GM19438 (cell line): ENCODE measurements around the gene C1GALT1.
"Not testable (repeated sequence)": the region's sequence is repeated elsewhere in the genome, so short reads cannot be mapped to it uniquely, and the experiment has no call there.

ENCODE experiments used
- ATAC-seq: cut with Tn5 transposase; IDR thresholded peaks from one replicate; pipeline ENCODE4 v1.9.1; 2021; ENCODE audit warnings: low read depth; ENCODE audit not compliant: unreplicated experiment

C1GALT1 gene

DNA sequence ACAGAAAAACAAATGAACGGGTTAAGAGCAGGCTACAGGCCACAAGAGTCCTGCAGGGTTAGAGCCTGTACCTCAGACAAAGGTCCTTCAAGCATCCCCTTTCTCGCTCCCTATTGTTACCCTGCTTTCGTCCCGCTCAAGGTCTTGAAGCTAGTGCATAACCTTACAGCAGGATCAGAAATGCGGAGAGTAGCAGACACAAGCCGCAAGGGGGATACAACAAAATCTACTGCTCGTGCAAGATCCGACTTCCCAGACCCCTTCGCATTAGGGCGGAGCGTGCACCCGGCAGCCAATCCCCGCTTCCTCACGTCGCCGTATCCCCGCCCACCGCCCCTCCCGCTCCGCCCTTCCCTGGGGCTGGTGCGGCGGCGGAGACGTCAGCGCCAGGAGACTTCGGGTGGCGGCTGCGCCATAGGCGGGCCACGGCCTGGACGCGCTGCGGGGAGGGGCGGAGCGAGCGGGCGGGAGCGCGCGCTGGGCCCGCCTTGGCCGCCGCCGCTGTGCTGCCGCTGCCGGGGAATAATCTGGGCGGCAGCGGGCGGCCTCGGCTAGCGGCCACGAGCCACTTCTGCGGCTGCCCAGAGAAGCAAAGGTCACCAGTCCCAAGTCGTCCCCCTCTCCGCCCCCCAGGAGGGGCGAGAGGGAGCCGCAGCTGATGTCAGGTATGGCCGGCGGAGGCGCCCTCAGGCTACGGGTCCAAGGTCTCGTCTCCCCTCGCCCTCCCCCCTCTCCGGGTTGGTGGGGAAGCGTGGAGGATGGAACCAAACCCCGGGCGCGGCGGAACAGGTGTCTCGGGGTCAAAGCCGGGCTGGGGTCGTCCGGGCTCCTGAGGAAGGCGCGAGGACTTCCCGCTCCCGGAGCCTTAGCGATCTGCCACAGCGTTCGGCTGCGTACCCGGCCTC, at the start of gene C1GALT1:
C1GALT1 (plus strand) TSS at position 389 of the 905 bp plus-strand sequence. CDS start 51,776 bp downstream, outside the sequence.
- peak; percentile 73 for ATAC-seq

DNA sequence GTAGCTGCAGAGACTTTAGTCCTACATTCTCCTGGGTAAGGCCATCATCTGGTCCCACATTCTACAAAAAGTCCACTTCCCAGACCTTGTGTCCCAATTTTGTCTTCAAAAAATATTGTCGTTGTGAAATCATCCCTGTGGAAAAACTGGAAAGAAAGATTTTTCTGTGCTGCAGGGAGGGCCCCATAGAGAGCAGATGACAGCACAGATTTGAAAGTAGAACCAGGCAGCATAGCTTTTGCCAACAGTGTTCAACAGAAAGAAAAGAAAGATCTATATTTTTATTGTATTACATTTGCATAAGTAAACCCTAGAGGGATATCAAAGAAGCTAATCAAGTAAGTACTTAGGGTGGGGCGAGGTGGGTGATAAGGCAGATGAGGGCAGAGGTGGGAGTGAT, 48.3 kb upstream of the C1GALT1 start:
- no peak for ATAC-seq

DNA sequence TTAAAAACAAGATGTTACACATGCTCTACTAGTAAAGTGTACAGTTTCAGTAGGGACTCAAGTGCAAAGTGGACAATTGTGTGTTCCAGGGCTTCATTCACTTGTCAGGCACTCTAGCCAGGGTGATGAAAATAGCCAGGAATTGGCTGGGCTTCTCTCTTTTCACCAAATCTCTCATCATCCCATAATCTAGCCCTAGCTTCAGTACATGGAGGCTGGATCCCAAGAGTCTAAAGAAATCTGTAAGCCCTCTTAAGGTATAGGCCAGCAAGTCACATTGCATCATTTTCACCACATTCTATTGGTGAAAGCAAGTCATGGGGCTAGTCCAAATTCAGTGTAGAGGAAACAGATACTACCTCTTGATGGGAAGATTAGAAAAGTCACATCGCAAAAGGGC, 47.3 kb upstream of the C1GALT1 start:
- no peak for ATAC-seq

DNA sequence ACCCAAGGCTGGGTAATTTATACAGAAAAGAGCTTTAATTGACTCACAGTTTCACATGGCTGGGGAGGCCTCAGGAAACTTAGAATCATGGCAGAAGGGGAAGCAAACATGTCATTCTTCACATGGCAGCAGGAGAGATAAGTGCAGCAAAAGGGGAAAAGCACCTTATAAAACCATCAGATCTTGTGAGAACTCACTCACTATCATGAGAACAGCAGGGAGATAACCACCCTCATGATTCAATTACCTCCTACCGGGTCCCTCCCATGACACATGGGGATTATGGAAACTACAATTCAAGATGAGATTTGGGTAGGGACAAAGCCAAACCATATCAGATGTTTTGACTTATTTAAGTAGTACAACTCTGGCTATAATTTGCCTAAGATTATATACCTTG, 46.4 kb upstream of the C1GALT1 start:
- not testable (repeated sequence) for ATAC-seq

DNA sequence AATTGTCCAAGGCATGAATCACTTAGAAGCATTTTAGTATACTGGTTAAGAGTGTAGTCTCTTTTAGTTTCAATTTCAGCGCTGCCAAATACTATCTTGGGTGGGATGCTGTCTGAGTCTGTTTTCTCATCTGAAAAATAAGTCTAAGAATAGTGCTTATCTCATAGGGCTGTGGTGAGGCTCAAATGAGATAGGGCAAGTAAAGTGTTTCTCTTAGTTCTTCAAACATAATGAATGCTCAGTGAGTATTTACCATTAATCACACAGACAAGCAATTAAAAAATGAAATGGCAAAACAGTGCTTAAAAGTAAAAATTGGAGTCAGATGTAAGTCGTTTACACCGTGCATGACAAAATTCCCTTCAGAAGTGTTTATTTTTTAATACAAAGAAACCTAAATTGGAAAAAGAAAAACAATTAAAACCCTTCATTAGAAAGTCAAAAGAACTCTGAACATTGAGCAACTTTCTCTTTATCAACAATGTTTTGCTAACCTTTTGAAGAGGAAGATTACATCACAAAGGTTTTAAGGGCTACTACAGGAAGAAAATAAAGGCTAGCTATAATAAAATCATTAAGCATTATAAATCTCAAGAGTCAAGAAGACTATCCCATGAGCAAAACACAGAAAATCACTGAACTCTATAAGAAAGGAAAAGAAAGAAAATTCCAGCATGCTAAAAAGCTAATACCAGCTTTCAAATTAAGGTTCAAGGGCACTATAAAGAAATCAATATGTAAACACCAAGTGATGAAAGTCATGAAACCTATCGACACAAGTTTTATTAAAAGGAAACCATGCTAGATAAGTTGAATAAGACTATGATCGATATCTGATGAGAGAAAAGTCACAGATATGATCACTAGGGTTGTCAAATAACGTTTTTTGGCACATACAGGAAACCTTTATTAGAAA, 45.6 kb upstream of the C1GALT1 start:
- ATAC-seq: no peak

DNA sequence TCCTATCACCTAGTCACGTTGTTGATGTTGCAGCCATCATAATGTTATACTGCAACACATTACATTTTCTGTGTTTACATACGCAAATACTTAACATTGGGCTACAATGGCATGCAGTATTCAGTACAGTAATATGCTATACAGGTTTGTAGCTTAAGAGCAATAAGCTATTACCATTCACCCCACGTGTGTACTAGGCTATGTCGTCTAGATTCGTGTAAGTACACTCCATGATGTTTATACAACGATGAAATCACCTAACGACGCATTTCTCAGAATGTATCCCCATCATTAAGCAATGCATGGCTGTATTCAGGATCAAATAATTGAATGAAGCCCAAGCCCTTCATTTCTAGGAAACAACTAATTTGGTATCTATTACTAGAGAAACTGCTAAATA, 43.4 kb upstream of the C1GALT1 start:
- ATAC-seq: no peak

DNA sequence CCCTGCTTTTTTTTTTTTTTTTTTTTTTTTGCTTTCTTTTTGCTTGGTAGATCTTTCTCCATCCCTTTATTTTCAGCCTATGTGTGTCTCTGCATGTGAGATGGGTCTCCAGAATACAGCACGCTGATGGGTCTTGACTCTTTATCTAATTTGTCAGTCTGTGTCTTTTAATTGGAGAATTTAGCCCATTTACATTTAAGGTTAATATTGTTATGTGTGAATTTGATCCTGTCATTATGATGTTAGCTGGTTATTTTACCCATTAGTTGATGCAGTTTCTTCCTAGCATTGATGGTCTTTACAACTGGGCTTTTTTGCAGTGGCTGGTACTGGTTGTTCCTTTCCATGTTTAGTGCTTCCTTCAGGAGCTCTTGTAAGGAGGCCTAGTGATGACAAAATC, 38.9 kb upstream of the C1GALT1 start:
- ATAC-seq: not testable (repeated sequence)

DNA sequence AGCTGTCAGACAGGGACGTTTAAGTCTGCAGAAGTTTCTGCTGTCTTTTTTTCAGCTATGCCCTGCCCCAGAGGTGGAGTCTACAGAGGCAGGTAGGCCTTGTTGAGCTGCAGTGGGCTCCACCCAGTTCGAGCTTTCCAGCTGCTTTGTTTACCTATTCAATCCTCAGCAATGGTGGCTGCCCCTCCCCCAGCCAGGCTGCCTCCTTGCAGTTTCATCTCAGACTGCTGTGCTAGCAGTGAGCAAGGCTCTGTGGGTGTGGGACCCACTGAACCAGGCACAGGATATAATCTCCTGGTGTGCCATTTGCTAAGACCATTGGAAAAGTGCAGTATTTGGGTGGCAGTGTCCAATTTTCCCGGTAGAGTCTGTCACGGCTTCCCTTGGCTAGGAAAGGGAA, 37.2 kb upstream of the C1GALT1 start:
- not testable (repeated sequence) for ATAC-seq

DNA sequence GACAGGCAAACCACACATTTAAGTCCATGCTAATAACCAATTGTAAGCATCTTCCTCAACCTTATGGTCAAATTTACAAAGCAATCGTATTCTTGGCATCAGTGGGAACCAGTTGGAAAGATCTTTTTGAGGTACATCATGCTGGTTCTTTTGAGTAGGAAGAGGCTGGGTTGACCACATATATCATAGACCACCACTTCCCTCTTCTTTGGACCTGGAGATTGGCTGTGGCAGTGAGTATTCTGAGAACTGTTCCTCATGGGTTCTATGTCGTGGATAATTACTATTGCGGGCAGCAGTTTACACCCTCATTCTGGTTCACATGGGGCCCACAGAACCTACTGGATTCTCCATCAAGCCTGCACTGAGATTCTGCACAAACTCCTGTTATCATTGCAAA, 35.5 kb upstream of the C1GALT1 start:
- no peak for ATAC-seq

DNA sequence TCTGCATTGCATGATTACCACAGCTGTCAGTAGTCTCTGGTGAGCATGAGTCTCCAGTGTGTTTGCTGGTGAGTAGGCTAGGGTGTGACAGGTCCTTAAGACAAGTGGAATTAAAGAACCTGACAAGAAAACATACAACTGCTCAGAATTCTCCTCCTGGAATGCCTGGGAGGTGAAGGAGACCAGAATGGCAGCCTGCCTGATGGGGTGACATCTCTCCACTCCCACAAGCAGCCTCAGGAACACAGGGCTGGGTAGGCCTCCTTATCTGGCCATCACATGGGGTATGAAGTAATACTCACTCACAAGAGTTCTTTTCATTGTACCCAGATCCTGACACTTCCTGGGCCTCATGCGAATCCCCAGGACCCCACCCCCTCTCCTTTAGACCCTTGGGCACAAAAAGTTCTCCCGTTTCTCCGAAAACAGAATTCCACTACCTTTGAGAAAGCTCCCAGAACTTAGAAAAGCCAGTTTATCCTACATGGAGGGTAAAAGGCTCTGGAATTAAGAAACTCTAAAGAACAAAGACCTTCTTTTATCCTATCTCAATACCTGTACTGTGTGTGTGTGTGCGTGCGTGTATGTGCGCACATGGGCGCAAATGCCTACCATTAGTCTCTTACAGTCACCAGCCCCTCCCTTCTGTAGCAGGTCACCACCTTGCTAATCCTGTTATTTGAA, 33.4 kb upstream of the C1GALT1 start:
- ATAC-seq: no peak

DNA sequence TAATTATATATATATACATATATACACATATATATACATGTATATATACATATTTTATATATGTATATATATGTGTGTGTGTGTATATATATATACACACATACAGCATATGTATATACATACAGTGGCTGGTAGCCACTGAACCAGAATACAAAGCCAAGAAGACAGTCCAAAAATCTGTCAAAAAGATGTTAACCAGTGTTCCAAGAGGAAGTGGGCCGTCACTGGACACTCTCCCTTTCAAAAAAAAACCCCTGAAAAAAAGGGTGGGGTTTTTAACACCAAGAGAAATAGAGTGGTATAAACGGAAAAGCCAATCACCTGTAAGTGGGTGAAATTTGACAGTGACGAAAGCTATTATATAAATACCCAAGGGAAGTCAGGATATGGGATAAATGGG, 31.1 kb upstream of the C1GALT1 start:
- ATAC-seq: no peak

DNA sequence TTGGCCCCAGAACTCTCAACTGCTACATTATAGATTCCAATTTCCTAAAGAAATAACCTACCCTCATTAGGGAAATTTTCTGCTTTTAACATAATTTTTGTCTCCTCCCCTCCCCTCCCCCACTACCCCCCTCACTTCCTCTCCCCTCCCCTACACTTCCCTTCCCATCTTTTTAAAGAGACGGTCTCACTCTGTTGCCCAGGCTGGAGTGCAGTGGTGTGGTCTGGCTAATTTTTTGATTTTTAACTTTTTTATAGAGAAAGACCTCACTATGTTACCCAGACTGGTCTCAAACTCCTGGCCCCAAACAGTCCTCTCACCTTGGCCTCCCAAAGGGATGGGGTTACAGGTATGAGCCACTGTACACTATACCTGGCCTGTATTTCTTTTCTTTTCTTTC, 30.5 kb upstream of the C1GALT1 start:
- no peak for ATAC-seq

DNA sequence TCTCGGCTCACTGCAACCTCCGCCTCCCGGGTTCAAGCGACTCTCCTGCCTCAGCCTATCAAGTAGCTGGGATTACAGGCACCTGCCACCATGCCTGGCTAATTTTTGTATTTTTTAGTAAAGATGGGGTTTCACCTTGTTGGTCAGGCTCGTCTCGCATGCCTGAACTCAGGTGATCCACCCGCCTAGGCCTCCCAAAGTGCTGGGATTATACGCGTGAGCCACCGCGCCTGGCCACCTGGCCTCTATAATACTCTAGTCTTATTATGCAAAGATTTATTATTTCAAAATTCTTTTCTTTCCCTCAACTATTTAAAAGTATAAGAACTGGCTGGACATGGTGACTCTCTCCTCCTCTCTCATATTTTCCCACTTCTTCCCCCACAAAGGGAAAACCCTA, 30.0 kb upstream of the C1GALT1 start:
- no peak for ATAC-seq

DNA sequence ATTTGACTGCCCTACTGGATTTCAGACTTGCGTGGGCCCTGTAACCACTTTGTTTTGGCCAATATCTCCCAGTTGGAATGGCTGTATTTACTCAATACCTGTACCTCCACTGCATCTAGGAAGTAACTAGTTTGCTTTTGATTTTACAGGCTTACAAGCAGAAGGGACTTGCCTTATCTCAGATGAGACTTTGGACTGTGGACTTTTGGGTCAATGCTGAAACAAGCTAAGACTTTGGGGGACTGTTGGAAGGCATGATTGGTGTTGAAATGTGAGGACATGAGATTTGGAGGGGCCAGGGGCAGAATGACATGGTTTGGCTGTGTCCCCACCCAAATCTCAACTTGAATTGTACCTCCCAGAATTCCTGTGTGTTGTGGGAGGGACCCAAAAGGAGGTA, 28.0 kb upstream of the C1GALT1 start:
- not testable (repeated sequence) for ATAC-seq

DNA sequence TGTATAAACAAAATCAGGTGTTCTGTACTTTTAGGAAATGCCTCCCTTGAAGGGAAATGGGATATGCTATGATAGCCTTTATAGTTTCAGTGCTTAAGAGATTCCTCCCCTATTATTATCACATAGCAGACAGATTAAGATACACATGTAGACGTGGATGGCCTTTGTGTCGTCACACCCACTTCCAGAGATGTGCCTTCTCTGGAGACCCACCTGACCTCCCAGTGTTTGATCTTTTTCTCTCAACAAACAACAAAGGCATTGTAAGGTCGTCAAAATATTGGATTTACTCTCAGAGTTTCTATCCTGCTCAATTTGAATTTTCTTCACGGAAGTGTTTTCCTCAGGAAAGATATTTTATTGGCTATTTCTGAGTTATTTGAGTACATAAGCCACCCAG, 25.7 kb upstream of the C1GALT1 start:
- no peak for ATAC-seq

DNA sequence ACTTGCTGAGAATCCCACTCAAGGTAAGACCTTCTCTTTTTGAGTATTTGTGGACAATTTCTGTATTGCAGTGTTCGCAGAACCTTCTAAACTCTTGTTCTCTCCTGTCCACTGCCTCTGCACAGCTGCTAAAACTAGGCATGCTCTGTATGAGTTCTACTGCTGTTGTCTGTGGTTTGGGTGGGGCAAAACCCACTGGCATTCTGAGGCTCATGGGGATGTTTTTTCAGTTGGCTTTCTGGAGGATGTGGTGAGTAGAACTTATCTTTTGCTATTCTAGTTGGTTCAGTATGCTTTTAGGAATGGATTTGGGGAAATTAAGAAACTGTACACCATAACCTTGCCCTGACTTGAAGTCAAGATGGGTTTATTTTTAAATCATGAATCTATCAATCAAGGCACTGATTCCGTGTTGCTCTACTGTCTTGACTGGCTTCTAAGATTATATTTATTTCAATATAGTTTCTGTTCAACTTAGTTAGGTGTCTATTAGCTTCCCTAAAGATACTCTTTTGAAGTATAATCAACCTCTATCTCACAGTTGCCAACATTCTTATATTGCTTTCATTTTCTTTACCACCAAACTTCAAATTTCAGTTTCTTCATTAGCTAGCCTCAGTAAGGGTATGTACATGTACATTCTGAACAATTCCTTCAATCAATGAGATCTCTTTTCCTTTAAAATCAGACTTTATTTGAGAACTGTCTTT, 25.0 kb upstream of the C1GALT1 start:
- ATAC-seq: peak; percentile 76

DNA sequence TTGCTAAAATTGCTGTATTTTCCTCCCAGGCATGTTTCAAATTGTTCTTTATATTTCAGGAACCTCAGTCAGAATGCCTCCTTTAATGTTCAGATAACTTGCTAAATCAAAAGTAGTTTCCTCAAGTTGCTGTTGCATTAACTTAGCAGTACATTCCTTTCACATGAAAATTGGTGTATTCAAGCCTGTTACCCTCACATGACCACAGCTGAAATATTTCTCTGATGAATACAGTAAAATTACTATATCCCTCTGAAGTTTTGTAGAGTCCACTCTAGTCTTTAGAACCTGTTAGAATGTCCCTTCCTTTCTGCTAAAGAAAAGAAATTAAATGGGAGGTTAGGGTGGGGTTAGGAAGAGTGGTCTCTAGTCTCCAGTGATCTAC, 24.5 kb upstream of the C1GALT1 start:
- ATAC-seq: no peak

DNA sequence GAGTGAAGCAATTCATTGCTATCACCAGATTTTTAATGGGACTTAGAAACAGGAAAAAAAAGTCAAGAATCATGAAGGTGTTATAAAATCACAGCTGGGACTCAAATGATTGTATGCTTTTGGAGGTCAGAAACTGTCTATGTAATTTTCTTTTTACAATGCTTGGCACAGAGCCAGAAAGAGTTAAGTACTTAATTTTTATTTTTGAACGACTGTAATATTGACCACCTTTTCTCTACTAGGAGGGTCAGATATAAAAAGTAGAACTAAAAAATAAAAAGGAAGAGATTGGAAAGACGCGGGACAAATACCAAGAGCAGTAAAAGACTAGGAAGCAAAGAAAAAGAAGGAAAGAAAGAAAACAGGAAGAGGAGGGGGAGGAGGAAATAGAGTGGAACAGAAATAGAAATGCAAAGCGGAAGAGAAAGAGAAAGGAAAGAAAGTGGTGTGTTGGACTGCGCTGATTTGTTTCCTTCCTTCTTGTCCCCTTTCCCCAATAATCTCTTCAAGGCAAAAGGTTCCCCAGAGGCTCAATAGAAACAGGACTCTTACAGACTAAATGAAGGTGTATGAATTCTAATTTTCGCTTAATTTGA, 23.2 kb upstream of the C1GALT1 start:
- ATAC-seq: no peak

DNA sequence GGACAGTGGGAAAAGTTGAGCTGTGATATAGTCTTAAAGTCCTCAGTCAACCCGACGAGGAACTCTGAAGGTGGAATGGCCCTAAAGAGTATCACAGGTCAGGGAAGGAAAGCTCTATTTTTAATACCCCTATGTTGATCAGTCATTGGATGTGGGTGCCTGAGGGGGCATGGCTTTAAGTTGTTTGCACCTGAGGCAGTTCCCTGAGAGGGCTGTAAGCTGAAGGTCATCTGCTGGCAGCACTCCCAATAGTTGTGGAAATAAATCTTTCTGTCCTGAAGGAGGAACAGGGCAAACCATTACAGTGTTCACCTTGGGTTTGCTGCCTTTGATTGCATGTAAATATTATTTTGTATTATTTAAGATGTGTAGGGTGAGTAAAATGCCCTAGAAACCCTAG, 17.8 kb upstream of the C1GALT1 start:
- ATAC-seq: no peak

DNA sequence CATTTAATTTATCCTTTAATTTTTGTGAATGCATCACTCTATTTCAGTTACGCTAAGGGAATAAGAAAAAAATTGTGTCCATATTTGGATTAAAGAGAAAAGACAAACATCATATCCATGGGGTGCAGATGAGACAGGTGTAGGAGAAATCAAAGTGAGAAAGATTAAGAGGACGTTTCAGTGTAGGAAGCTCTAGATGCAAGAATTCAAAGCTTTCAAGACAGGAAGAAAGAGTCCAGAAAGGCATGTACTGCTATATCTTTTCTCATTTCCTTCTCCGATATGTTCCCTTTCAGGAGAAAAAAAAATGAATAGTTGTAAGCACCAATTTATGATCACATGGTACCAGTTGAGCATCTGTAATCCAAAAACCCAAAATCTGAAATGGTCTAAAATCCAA, 17.0 kb upstream of the C1GALT1 start:
- ATAC-seq: no peak
